ENCODE data around the gene TBCEL. TPM values are rescaled to one million over a fixed set of nuclear protein-coding genes. Genes with fewer than 3 reads are reported as not detected.

TBCEL gene, protein sequence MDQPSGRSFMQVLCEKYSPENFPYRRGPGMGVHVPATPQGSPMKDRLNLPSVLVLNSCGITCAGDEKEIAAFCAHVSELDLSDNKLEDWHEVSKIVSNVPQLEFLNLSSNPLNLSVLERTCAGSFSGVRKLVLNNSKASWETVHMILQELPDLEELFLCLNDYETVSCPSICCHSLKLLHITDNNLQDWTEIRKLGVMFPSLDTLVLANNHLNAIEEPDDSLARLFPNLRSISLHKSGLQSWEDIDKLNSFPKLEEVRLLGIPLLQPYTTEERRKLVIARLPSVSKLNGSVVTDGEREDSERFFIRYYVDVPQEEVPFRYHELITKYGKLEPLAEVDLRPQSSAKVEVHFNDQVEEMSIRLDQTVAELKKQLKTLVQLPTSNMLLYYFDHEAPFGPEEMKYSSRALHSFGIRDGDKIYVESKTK
- total RNA-seq: 13.9 and 14.7 TPM in 2 replicates

DNA sequence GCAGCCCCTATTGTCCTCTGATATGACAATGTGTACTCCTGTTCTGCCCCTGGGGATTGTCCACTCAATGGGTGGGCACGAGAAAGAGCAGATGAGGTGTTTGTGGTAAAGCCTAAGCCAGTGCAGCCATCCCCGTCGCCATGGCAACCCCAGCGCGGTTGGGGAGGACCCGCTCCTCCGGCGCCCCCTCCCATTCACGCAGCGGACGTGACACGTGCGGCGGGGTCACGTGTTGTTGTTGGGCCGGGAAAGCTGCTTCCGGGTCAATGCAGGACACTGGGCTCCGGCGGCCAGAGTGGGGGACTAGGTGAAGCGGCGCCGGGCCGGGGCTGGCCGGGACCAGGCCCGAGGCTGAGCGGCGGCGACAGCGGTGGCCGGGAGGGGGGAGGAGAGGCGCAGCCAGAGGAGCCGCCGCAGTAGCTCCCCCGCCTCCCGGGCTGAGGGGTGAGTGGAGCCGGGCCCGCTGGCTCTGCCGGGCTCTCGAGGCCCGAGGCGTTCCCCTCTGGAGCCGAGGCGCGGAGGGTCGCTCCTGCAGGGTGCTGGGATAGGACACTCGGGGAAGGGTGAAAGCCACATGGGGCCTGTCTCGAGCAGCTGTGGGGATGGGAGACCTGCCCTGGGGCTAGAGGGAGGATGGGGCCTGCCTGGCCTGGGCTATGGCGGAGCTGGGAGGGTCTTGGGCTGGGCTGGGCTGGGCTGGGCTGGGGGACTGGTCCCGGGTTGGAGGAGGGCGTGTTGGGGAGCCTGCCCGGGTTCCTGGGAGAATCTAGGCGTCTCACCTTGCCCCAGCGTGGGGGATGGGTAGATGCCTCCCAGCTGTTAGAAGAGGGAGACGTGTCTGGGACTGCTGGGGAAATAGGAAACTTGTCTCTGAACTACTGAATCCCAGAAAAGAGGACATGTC, at the start of gene TBCEL:
TSS of gene TBCEL (plus strand) at position 255 of the 904 bp plus-strand sequence. CDS start 21,589 bp downstream, outside the sequence.
- H3K36me3 ChIP-seq (ENCODE audit: control insufficient read depth, insufficient read depth, low read length): no peaks in the 10 kb centered on the region
- H3K27me3 ChIP-seq (ENCODE audit: control insufficient read depth, insufficient read depth, low read length): no peaks in the 10 kb centered on the region
- DNase-seq (ENCODE audit: low read depth): peak; percentile 39
- TF ChIP-seq CTCF (IDR thresholded peaks at IDR 0.05; ENCODE audit: insufficient read depth, low read length, poor library complexity, severe bottlenecking): no peak
- H3K4me3 ChIP-seq (ENCODE audit: low read depth, low read length): peak within 1 kb of the TSS; percentile 95

DNA sequence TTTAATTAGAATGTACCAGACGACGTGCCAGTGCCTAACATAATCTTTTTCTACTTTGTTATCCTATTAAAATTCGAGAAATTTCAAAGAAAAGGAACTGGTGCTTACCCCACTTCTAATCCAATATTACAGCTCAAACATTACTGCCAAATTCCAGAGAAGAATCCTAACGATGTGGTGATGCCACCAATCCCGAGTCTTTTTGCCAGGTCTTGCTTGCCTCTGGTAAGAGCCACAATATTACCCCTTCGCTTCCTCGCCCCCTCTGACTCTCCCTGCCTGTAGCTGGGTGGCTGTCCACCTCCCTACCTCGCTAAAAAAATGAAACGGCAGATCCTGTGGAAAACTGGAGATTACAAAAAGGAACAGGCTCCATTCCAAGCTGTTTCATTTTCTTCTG, 49.4 kb upstream of the TBCEL start:
- no peak for TF ChIP-seq CTCF (IDR thresholded peaks at IDR 0.05; ENCODE audit: insufficient read depth, low read length, poor library complexity, severe bottlenecking)
- DNase-seq (ENCODE audit: low read depth): no peak
- no peaks in the 10 kb centered on the region for H3K36me3 ChIP-seq (ENCODE audit: control insufficient read depth, insufficient read depth, low read length)
- H3K4me3 ChIP-seq (ENCODE audit: low read depth, low read length): no peak overlapping the region
- H3K27me3 ChIP-seq (ENCODE audit: control insufficient read depth, insufficient read depth, low read length): no peaks in the 10 kb centered on the region

GRCh38 chr11:120974965-120975364, 48.9 kb upstream of the TBCEL start:
- no peak for DNase-seq (ENCODE audit: low read depth)
- no peak for TF ChIP-seq CTCF (IDR thresholded peaks at IDR 0.05; ENCODE audit: insufficient read depth, low read length, poor library complexity, severe bottlenecking)
- Histone ChIP-seq H3K36me3 (ENCODE audit: control insufficient read depth, insufficient read depth, low read length) (no peaks in the 10 kb centered on the region), H3K4me3 (ENCODE audit: low read depth, low read length) (no peak overlapping the region), H3K27me3 (ENCODE audit: control insufficient read depth, insufficient read depth, low read length) (no peaks in the 10 kb centered on the region)

DNA sequence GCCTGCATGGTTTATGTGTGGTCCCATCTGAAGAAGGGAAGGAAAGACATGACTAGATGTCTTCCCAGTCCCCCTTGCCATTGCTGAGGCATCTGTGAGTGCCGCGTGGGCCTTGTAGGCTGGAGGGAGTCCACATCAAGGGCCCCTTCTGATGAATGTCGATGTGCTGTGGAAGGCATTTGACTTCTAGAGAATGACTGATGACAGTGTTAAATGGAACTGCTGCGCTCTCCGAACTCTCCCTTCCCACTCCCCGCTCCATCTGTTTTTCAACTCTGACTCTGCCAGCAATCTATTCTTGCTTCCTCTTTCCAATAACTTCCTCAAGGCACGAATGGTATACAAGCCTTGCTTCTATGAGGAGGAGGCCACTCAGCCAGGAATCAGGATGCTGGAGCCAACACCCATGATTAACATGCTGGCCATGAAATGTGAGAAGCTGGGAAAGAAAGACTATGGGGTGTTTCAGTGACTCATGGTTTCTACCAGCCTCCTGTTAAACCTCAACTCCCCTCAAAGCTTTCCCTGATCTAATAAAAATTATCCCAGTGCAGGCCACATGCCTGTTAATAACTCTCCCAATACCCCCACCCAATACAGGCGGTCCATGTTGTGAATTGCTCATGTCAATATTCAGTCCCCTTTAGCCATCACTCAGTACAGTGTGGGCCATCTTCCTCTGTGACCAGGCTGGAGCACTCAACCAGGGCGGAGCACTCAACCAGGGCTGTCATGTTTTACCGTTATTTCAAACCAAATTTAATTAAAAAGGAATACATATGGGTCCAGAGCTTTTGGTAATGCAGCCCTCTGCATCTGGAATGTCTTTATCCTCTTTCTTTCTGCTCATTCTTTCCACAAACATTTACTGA, 46.4 kb upstream of the TBCEL start:
- Histone ChIP-seq H3K27me3 (ENCODE audit: control insufficient read depth, insufficient read depth, low read length) (no peaks in the 10 kb centered on the region), H3K36me3 (ENCODE audit: control insufficient read depth, insufficient read depth, low read length) (no peaks in the 10 kb centered on the region), H3K4me3 (ENCODE audit: low read depth, low read length) (no peak overlapping the region)
- no peak for TF ChIP-seq CTCF (IDR thresholded peaks at IDR 0.05; ENCODE audit: insufficient read depth, low read length, poor library complexity, severe bottlenecking)
- no peak for DNase-seq (ENCODE audit: low read depth)

DNA sequence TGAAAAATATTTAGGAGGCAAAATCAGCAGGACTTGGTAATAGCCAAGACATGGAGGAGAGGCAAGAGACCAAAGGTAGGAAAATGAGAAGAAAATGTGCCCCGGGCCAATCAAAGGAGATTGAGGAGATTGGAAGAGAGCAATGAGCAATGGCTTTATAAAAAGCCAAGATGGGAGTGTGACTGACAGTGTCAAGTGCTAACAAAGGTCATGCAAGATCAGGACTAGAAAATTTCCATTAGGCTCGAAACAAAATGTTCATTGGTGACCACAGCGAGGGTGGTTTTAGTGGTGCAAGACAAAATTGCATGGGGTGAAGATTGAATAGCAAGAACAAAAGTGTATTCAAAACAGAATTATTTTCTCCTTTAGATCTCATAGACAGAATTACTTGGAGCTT, 45.2 kb upstream of the TBCEL start:
- no peak for TF ChIP-seq CTCF (IDR thresholded peaks at IDR 0.05; ENCODE audit: insufficient read depth, low read length, poor library complexity, severe bottlenecking)
- no peak for DNase-seq (ENCODE audit: low read depth)
- no peaks in the 10 kb centered on the region for H3K36me3 ChIP-seq (ENCODE audit: control insufficient read depth, insufficient read depth, low read length)
- H3K27me3 ChIP-seq (ENCODE audit: control insufficient read depth, insufficient read depth, low read length): no peaks in the 10 kb centered on the region
- no peak overlapping the region for H3K4me3 ChIP-seq (ENCODE audit: low read depth, low read length)
